ENCODE measurements around the gene SLC37A3.

Gene SLC37A3

DNA sequence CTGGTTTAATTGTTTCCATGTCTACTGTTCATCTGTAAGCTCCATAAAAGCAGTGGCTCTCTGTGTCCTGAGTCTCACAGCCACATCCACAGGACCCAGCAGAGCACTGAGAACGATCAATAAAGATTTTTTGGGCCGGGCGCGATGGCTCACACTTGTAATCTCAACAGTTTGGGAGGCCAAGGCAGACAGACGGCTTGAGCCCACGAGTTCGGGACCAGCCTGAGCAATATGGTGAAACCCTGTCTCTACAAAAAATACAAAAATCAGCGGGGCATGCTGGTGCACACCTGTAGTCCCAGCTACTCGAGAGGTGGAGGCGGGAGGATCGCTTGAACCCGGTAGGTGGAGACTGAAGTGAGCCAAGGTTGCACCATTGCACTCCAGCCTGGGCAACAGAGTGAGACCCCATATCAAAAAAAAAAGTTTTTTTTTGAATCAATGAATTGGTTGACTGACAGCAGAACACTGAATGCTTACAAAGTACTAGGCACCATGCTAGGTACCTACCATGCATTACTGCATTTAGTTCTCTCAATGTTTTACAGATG lies 4.5 kb downstream of the SLC37A3 start:
- H3K9me3 Mint-ChIP-seq, result no peaks in the 10 kb centered on the region
- no peak overlapping the region for H3K27ac Mint-ChIP-seq
- TF ChIP-seq, protein P1, sequence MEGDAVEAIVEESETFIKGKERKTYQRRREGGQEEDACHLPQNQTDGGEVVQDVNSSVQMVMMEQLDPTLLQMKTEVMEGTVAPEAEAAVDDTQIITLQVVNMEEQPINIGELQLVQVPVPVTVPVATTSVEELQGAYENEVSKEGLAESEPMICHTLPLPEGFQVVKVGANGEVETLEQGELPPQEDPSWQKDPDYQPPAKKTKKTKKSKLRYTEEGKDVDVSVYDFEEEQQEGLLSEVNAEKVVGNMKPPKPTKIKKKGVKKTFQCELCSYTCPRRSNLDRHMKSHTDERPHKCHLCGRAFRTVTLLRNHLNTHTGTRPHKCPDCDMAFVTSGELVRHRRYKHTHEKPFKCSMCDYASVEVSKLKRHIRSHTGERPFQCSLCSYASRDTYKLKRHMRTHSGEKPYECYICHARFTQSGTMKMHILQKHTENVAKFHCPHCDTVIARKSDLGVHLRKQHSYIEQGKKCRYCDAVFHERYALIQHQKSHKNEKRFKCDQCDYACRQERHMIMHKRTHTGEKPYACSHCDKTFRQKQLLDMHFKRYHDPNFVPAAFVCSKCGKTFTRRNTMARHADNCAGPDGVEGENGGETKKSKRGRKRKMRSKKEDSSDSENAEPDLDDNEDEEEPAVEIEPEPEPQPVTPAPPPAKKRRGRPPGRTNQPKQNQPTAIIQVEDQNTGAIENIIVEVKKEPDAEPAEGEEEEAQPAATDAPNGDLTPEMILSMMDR (IDR thresholded peaks at IDR 0.05), result no peak
- DNase-seq, result no peak
- no peak overlapping the region for H3K4me3 Mint-ChIP-seq
- H3K36me3 Mint-ChIP-seq (ENCODE audit: low read depth), result peaks cover 11% of the 10 kb centered on the region
- H3K4me1 Mint-ChIP-seq, result peaks cover 16% of the 10 kb centered on the region
- no peaks in the 10 kb centered on the region for H3K27me3 Mint-ChIP-seq (ENCODE audit: low read depth, poor library complexity)

- no peak overlapping the region for H3K4me3 Mint-ChIP-seq
- H3K27me3 Mint-ChIP-seq (ENCODE audit: low read depth, poor library complexity), result no peaks in the 10 kb centered on the region
- H3K9me3 Mint-ChIP-seq, result no peaks in the 10 kb centered on the region
- H3K36me3 Mint-ChIP-seq (ENCODE audit: low read depth), result peaks cover 11% of the 10 kb centered on the region
- TF ChIP-seq, protein P1 (IDR thresholded peaks at IDR 0.05), result no peak
- no peak for DNase-seq
- peaks cover 6% of the 10 kb centered on the region for H3K4me1 Mint-ChIP-seq
- H3K27ac Mint-ChIP-seq, result no peak overlapping the region
These were observed 6.7 kb downstream of the SLC37A3 start for GRCh38 chr7:140391634-140392033.

DNA sequence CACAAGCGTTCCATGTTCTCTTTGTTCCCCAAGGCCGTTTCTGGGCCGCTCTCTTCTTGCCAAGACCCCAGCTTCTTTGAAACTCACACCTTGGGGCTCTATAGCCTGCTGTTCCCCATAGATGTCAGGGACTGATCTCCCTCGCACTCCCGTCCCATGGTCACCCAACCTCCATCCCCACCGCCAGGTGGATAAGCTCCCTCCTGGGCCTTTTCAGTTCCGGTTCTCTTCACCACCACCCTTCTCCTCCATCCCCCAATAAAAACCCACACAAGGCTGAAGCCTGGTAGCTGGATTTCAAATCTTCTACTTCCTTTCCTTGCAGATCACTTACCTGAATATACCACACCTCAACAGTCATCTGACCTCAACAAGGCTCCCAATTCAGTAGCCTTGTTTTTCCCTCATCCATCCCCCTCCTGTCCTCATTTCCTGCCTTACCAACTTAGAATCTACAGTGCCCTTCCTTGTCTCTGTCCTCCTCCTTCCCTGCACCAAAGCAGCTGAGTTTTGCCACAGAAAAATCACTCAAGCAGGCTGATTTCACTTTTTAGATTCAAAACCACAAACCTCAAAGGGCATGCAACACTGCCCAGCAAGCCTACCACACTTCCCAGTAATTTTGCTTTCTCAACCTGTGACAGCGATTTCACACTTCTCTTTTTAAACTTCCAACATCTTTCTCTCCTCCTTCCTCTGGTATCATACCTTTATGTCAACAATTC lies 7.7 kb downstream of the SLC37A3 start:
- TF ChIP-seq, protein P1 (IDR thresholded peaks at IDR 0.05), result no peak
- DNase-seq, result no peak
- H3K27ac Mint-ChIP-seq, result no peak overlapping the region
- no peaks in the 10 kb centered on the region for H3K27me3 Mint-ChIP-seq (ENCODE audit: low read depth, poor library complexity)
- peaks cover under 1% of the 10 kb centered on the region for H3K36me3 Mint-ChIP-seq (ENCODE audit: low read depth)
- no peaks in the 10 kb centered on the region for H3K4me1 Mint-ChIP-seq
- no peaks in the 10 kb centered on the region for H3K9me3 Mint-ChIP-seq
- H3K4me3 Mint-ChIP-seq, result no peak overlapping the region

- Mint-ChIP-seq H3K4me3 (no peak overlapping the region), H3K4me1 (no peaks in the 10 kb centered on the region), H3K27me3 (ENCODE audit: low read depth, poor library complexity) (no peaks in the 10 kb centered on the region), H3K36me3 (ENCODE audit: low read depth) (no peaks in the 10 kb centered on the region), H3K27ac (peak overlapping the region; percentile 80), H3K9me3 (no peaks in the 10 kb centered on the region)
- TF ChIP-seq, protein P1 (IDR thresholded peaks at IDR 0.05), result no peak
- DNase-seq, result no peak
These were observed 8.3 kb downstream of the SLC37A3 start for GRCh38 chr7:140390034-140390433.

GRCh38 chr7:140389445-140389844 lies 8.9 kb downstream of the SLC37A3 start:
- Mint-ChIP-seq H3K27me3 (ENCODE audit: low read depth, poor library complexity) (no peaks in the 10 kb centered on the region), H3K4me3 (no peak overlapping the region), H3K27ac (peak overlapping the region; percentile 80)

More at GRCh38 chr7:140389445-140389844, 8.9 kb downstream of the SLC37A3 start:
- Mint-ChIP-seq H3K36me3 (ENCODE audit: low read depth) (no peaks in the 10 kb centered on the region), H3K4me1 (no peaks in the 10 kb centered on the region), H3K9me3 (no peaks in the 10 kb centered on the region)
- DNase-seq, result no peak
- TF ChIP-seq, protein P1 (IDR thresholded peaks at IDR 0.05), result no peak

All from nephron progenitor cell (in vitro differentiated cells).